Coronary artery (tissue), 2 donors: Measurements from ENCODE around the gene ASAH2.

Experiments used
- DNase-seq: peaks from one replicate; pipeline ENCODE4 v3.0.0-alpha.2; 2017; ENCODE audit warnings: low spot score
- H3K27ac ChIP-seq, 2 donors: fragments of 200-600 bp; sonication (generic); one replicate each; pipeline ENCODE4 v1.5.1; 2016 to 2019
- H3K4me3 ChIP-seq: fragments of 200-600 bp; sonication (generic); 2 replicates; pipeline ENCODE4 v1.5.1; 2016; ENCODE audit warnings: mild to moderate bottlenecking, moderate library complexity
- CTCF ChIP-seq: fragments of 200-600 bp; sonication (generic); IDR thresholded peaks from one replicate; pipeline ENCODE4 v1.5.1; 2019; ENCODE audit warnings: antibody characterized with exemption

ASAH2 gene

GRCh38 chr10:50251394-50251793 is at the start of gene ASAH2:
Gene ASAH2, minus strand, starts transcription at chr10:50251516. Its CDS starts 2,906 bp downstream, at chr10:50248610.
- no peak for DNase-seq
- Histone ChIP-seq H3K4me3 (no peak within 1 kb of the TSS), H3K27ac (no peak within 1 kb of the TSS)
- no peak for TF ChIP-seq CTCF

GRCh38 chr10:50299948-50300669 is 48.8 kb upstream of the ASAH2 start:
- TF ChIP-seq CTCF: no peak
- DNase-seq: no peak
- Histone ChIP-seq H3K4me3 (no peak overlapping the region), H3K27ac (no peak overlapping the region)

- H3K4me3 ChIP-seq: no peak overlapping the region
- no peak for DNase-seq
- H3K27ac ChIP-seq: no peak overlapping the region
- no peak for TF ChIP-seq CTCF
These were observed 44.1 kb upstream of the ASAH2 start for GRCh38 chr10:50295367-50295766.

GRCh38 chr10:50294582-50294981 is 43.3 kb upstream of the ASAH2 start:
- no peak for DNase-seq
- TF ChIP-seq CTCF: no peak
- Histone ChIP-seq H3K4me3 (no peak overlapping the region), H3K27ac (no peak overlapping the region)

- no peak for DNase-seq
- TF ChIP-seq CTCF: no peak
- Histone ChIP-seq H3K4me3 (no peak overlapping the region), H3K27ac (no peak overlapping the region)
These were observed 42.4 kb upstream of the ASAH2 start for GRCh38 chr10:50293513-50294313.

- TF ChIP-seq CTCF: no peak
- no peak overlapping the region for H3K4me3 ChIP-seq
- no peak for DNase-seq
- H3K27ac ChIP-seq: no peak overlapping the region
These were observed 40.0 kb upstream of the ASAH2 start for GRCh38 chr10:50291261-50291850.
